Stimulated activated naive CD8-positive, alpha-beta T cell treated with anti-CD3 and anti-CD28 coated beads, Interleukin-15, Interleukin-2, amounts not matched to agents 100 ng/mL and 50 ng/mL, for 24 hours (primary cell): ENCODE measurements around the gene TAS1R2.
"Not testable (repeated sequence)": the region's sequence is repeated elsewhere in the genome, so short reads cannot be mapped to it uniquely, and the experiment has no call there.

Experiments
- H3K27ac Mint-ChIP-seq: one replicate; pipeline ENCODE4 v1.8.0; 2021; ENCODE audit warnings: mild to moderate bottlenecking, mixed read lengths
- H3K27me3 Mint-ChIP-seq: one replicate; pipeline ENCODE4 v1.8.0; 2021; ENCODE audit warnings: mixed read lengths
- H3K36me3 Mint-ChIP-seq: one replicate; pipeline ENCODE4 v1.8.0; 2021; ENCODE audit warnings: low read depth, mixed read lengths
- H3K4me1 Mint-ChIP-seq: one replicate; pipeline ENCODE4 v1.8.0; 2021; ENCODE audit warnings: low read depth, mixed read lengths
- H3K4me3 Mint-ChIP-seq: one replicate; pipeline ENCODE4 v1.8.0; 2021; ENCODE audit warnings: mild to moderate bottlenecking, mixed read lengths
- H3K9me3 Mint-ChIP-seq: one replicate; pipeline ENCODE4 v1.8.0; 2021; ENCODE audit warnings: mixed read lengths

TAS1R2 gene

DNA sequence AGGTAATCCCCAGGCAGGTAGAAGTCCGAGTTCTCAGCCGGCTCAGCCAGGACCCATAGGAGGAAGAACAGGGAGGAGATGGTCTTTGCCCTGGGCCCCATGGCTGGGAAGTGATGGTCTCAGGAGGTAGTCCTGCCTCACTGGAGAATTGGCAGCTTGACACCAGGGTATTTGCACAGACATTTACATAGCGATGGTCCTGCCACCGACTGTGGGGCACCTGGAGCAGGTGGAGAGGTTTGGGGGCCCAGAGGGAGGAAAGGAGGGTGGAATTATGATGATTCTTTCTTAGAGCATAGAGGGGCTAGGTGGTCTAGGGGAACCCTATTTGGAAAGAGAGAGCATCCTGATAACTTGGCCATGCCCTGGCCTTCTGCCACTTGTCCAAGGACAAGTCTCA is at the start of gene TAS1R2:
TAS1R2 (minus strand) TSS at position 101 of the 400 bp plus-strand sequence; CDS start at position 101, 0 bp downstream.
- no peaks in the 10 kb centered on the region for H3K9me3 Mint-ChIP-seq
- peaks cover 11% of the 10 kb centered on the region for H3K27me3 Mint-ChIP-seq
- H3K27ac Mint-ChIP-seq: no peak within 1 kb of the TSS
- no peak within 1 kb of the TSS for H3K4me3 Mint-ChIP-seq
- no peaks in the 10 kb centered on the region for H3K36me3 Mint-ChIP-seq
- H3K4me1 Mint-ChIP-seq: no peaks in the 10 kb centered on the region

DNA sequence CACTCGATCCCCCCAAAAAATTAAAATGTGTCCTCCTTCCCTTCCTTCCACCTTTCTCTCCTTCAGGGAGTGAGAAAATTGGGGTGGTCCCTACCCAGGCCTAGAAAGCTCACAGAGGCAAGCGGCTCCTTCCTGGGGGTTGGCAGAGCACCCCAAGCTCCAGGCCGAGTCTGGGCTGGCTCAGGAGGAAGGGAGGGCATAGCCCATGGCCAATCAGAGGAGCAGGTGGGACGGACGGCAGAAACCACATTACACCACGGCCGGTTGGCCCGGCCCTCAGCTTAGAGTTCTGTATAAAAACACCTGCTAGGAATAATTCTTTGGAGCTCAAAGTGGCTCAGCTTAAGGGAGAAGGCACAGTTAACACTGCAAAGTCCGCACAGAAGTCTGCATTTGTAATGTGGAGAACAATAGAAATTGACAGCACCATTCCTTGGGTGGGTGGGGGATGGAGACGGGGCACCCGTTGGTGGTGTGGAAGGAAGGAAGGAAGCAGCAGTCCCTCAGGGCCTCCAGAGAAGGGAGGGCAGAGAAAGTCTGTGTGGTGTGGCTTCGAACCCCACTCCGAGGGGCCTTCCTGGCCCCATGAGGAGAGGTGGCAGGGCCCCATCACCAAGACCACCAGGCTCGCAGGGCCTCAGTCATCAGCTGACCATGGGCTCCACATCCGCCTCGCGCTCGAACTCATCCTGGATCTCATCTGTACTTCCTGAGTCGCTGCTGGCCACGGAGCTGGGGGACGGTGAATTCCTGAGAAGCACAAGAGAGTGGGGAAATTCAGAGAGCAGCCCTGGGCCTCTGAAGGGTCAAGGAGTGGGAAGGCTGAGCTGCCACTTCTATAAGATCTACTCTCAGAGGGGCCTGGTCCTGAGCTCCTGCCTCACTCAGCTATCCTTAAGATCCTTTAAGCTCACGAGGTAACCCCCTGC is 48.7 kb upstream of the TAS1R2 start:
- H3K36me3 Mint-ChIP-seq: peaks cover 42% of the 10 kb centered on the region
- H3K27ac Mint-ChIP-seq: peak overlapping the region; percentile 28
- H3K4me1 Mint-ChIP-seq: peaks cover 40% of the 10 kb centered on the region
- H3K27me3 Mint-ChIP-seq: no peaks in the 10 kb centered on the region
- peak overlapping the region; percentile 25 for H3K4me3 Mint-ChIP-seq
- no peaks in the 10 kb centered on the region for H3K9me3 Mint-ChIP-seq

DNA sequence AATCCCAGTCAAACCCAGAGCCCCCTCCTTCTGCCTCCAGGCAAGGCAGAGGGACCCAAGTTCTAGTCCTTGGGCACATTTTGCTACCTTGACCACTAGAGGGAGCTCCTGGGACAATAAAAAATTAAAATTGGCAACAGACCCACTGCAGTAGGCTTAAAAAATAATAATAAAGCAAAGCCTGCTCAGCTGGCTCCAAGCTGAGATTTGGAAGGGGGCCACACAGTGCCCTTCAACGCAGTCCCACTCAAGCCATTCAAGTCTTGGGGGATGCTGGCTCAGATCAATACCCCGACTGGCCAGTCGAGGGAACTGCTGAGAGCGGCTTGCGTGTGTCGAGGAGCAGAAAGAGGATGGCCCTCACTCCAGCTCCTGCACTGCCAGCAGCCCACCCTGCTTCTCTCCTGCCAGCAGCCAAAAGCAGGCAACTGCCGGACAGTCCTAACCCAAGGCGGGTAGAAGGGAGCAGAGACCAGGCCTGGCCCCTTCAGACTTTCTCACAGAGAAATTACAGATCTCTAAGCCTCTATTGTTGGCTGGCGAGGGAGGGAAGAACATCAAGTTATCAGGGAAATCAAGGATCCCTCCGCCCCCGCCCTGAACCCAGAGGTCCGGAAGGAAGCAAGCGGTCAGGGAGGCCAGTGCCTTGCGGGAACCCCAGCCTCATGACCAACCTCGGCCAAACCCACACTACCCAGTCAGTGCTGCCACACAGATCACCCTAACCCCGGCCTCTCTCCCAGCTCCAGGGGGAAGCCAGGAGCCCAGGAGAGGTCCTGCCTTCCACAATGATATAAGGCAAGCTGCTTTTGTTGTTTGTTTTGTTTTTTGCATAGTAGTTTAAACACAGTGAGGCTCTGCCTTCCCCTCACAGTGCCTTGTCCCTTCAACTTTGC is 47.8 kb upstream of the TAS1R2 start:
- Mint-ChIP-seq H3K4me3 (no peak overlapping the region), H3K9me3 (no peaks in the 10 kb centered on the region), H3K4me1 (peaks cover 44% of the 10 kb centered on the region), H3K36me3 (peaks cover 41% of the 10 kb centered on the region), H3K27ac (peak overlapping the region; percentile 28), H3K27me3 (no peaks in the 10 kb centered on the region)

DNA sequence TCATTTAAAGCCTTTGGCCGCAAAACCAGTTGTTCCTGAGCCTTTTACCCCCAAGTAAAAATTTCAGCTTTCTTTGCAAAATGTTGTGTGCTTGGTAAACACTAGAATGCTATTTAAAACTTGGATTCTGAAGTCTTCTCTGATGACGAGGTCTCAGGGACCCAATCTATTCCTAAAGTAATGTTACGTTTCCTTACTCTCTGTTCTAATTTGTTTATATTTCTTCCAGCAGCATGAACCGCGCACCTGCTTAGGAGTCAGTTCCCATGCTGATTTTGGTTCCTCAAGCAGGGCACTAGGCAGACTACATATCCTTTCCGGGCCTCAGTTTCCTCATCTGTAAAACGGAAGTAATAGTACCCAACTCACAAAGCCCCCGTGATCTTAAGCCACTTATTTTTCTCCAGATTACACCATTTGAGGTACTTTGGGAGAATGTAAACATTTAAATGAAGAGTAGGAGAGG is 43.9 kb upstream of the TAS1R2 start:
- Mint-ChIP-seq H3K9me3 (no peaks in the 10 kb centered on the region), H3K36me3 (peaks cover 10% of the 10 kb centered on the region), H3K27me3 (no peaks in the 10 kb centered on the region), H3K4me1 (peaks cover 43% of the 10 kb centered on the region), H3K27ac (peak overlapping the region; percentile 98), H3K4me3 (peak overlapping the region; percentile 93)

DNA sequence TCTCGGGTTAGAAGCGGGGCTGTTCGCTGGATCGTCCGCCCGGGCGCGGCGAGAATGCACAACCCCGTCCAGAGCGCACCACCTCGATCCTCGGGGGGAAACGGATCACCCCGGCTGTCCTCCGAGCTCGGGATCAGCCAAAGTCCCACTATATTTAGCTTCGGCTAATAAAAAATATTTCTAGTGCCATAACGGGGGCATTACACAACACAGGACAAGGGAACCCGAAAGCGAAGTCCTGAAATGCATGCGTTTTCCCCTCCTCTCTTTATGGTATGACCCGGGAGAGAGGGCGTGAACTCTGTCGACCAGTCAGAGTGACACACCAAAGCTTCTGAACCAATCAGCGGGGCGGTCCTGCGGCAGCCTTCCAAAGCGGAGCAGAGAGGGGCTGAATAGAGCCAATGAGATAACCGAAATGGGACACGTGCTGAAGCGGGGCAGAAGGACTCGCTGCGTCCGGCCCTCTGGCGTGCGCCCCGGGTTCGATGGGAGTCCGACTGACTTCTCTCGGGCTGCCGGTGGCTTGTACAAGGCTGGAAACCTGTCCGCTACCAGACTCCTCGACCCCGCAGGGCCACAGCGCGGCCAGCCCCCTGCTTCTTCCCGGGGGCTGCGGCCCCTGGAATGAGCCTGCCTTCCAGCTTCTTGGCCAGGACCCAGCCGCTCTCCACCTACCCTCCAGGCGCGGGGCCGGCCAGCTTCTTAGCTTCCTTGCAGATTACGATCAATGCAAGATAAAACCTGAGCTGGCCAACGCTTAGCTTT is 43.2 kb upstream of the TAS1R2 start, which contains the start of gene ALDH4A1:
ALDH4A1 (minus strand) TSS at position 33 of the 768 bp plus-strand sequence; CDS start at position 1, 32 bp downstream.
- H3K36me3 Mint-ChIP-seq: peaks cover 4% of the 10 kb centered on the region
- peak within 1 kb of the TSS; percentile 93 for H3K4me3 Mint-ChIP-seq
- H3K4me1 Mint-ChIP-seq: peaks cover 37% of the 10 kb centered on the region
- no peaks in the 10 kb centered on the region for H3K27me3 Mint-ChIP-seq
- H3K9me3 Mint-ChIP-seq: no peaks in the 10 kb centered on the region
- peak within 1 kb of the TSS; percentile 98 for H3K27ac Mint-ChIP-seq

DNA sequence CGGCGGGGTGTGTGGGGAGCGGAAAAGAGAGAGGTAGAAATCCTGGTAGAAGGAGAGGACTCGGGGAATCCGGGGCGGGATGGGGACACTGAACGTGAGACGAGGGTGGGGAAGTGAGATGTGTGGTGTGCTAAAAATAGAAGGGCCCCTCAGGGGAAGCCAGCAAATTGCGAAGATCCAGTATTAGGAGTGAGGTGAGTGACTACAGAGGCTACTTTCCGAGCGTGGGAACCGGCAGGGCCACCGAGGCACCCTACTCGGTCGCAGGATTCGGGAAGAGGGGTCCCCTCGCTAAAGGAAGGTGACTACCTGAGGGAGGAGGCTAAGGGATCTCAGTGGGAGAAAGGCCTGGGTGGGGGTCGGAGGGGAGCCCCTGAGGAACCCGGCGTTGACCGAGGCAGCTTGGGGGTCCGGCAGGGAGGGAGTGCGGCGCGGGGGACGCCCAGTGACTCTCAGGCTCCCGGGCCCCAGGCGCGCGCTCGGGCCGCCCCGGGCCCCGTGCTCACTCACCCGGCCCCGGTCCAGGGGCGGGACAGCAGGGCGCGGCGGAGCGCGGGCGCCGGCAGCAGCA is 42.6 kb upstream of the TAS1R2 start:
- Mint-ChIP-seq H3K4me3 (peak overlapping the region; percentile 93), H3K27ac (peak overlapping the region; percentile 98), H3K4me1 (peaks cover 33% of the 10 kb centered on the region), H3K27me3 (no peaks in the 10 kb centered on the region), H3K9me3 (no peaks in the 10 kb centered on the region), H3K36me3 (no peaks in the 10 kb centered on the region)

DNA sequence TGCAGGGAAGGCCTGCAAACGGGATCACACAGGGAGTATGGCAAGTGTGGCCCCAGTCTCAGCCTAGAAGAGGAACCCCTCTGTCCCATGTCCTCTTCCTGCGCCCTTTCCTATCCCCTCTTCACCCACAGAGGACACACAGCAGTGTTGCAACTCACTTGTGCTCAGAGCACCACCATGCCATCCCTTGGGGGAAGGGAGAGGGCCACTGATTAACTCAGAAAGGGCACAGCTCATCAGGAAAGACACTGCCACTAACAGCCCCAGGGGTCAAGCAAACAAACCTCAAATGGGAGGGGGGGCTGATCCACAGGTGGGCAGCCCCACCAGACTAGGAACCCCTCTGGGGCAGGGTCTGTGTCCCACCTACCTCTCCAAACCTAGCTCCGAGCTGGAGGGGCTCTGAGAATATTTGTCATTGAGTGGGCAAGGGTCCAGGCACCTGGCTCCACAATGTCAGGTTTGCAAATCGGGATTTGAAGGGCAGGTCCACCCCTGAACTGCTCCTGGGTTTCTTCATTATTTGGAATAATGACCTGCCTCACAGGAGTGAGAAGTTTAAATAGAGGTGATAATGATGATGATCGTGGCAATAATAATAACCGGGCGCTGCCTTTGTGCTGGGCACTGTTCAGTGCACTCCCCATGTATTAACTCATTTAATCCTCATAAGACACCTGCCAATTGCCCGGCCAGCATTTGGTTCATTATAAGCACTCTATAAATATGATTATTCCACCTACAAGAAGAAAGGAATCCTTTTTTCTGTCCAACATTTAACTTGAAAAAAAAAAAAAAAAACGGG is 41.9 kb upstream of the TAS1R2 start:
- no peaks in the 10 kb centered on the region for H3K27me3 Mint-ChIP-seq
- no peaks in the 10 kb centered on the region for H3K9me3 Mint-ChIP-seq
- no peaks in the 10 kb centered on the region for H3K36me3 Mint-ChIP-seq
- H3K4me1 Mint-ChIP-seq: peaks cover 33% of the 10 kb centered on the region
- peak overlapping the region; percentile 93 for H3K4me3 Mint-ChIP-seq
- peak overlapping the region; percentile 85 for H3K27ac Mint-ChIP-seq

DNA sequence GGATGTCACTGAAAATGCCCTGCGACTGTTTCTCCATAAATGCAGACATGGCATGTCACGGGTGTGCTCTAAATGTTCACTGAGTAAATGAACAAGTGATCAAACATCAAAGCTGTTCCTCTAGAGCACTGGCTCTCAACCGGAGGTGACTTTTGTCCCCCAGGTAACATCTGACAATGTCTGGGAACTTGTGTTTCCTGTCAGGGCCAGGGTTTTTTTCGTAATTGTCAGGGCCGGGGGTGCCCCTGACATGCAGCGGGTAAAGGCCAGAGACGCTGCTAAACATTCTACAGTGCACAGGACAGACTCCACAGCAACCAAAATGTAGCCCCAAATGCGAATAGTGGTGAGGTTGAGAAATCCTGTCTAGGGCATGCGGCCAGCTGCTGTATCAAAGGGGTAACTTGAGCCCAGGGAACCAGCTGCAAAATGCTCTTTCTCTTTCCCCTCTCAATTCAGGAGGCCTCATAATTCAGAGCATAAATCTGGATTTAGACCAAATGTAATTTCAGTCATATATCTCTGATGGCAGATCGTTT is 40.9 kb upstream of the TAS1R2 start:
- Mint-ChIP-seq H3K9me3 (no peaks in the 10 kb centered on the region), H3K27me3 (no peaks in the 10 kb centered on the region), H3K4me3 (no peak overlapping the region), H3K27ac (no peak overlapping the region), H3K36me3 (no peaks in the 10 kb centered on the region), H3K4me1 (peaks cover 33% of the 10 kb centered on the region)

DNA sequence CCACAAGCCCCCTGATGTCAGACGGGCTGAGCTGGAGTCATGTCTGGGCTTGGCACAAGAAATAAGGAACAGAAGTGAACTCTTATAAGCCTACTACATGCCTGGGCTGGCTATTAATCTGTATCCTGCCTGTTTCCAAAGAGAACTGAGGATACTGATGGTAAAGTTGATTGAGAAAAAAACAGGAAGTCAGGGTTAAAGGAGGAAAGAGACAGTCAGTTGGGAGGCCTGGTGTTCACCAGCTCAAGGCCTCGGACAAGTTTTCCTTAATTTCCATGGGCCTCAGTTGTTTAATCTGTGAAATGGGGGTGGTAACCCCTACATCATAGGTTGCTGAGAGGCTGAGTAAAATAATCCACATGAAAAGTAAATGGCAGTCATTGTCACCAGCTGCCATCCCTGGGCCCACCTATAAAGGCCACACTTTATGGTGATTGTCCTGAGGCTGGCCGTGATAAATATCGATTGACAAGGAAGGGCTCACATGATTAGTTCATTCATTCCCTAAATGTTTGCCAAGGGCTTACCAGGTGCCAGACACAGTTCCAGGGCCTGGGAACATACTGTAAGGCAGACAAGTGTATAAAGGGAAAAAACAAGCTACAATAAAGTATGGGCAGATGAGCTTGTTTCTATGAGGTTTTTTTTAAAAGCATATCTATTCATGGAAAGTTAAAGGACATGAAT is 40.0 kb upstream of the TAS1R2 start:
- H3K4me3 Mint-ChIP-seq: no peak overlapping the region
- H3K9me3 Mint-ChIP-seq: no peaks in the 10 kb centered on the region
- no peaks in the 10 kb centered on the region for H3K36me3 Mint-ChIP-seq
- no peaks in the 10 kb centered on the region for H3K27me3 Mint-ChIP-seq
- H3K27ac Mint-ChIP-seq: no peak overlapping the region
- H3K4me1 Mint-ChIP-seq: peaks cover 33% of the 10 kb centered on the region

DNA sequence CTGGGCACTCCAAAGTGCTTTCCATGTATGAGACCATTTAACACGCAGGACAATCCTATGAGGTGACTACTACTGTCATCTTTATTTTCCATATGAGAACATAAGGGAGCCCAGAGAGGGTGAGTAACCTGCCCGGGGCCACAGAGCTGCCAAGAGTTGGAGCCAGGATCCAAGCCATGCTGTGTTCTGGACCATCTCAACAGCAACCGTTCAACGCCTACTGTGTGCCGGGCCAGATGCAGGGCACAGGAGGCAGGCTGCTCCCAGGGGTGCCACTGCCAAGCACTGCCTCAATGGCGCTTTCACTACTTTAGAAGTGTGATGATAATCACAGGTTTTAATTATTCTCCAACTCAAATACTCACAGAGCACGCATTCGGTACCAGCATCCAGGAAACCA is 39.1 kb upstream of the TAS1R2 start:
- Mint-ChIP-seq H3K27me3 (no peaks in the 10 kb centered on the region), H3K9me3 (no peaks in the 10 kb centered on the region), H3K27ac (no peak overlapping the region), H3K4me1 (peaks cover 27% of the 10 kb centered on the region), H3K36me3 (no peaks in the 10 kb centered on the region), H3K4me3 (no peak overlapping the region)

DNA sequence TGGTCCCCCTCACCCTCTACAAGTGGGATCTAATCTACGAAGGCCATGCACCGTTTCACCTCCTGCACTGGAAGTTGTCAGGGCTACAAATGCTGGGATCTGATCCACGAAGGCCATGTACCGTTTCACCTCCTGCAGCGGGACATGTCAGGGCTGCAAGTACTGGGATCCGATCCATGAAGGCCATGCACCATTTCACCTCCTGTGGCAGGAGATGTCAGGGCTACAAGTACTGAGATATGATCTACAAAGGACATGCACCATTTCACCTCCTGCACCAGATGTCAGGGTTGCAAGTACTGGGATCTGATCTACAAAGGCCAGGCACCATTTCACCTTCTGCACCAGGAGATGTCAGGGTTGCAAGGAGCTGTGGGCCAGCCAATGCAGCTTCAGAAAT is 35.9 kb upstream of the TAS1R2 start:
- Mint-ChIP-seq H3K4me3 (no peak overlapping the region), H3K27ac (no peak overlapping the region), H3K4me1 (peaks cover 6% of the 10 kb centered on the region), H3K27me3 (no peaks in the 10 kb centered on the region), H3K9me3 (no peaks in the 10 kb centered on the region), H3K36me3 (no peaks in the 10 kb centered on the region)

DNA sequence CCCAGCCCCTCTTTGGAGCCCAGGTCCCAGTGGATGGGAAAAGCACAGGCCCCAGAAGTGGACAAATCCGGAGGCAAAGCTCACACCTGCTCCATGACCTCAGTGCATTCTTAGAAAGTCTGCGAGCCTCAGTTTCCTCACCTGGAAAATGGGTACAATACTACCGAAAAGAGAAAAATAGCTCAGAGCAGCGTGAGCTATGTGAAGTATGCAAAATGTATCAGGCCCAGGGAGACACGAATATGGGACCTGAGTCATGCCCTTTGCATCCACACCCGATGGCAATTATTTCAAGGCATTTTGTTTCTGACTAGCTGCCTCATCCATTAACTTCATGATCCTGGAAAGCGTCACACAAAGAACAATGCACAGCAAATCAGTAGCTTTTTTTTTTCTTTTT is 33.7 kb upstream of the TAS1R2 start:
- Mint-ChIP-seq H3K4me1 (no peaks in the 10 kb centered on the region), H3K9me3 (no peaks in the 10 kb centered on the region), H3K36me3 (no peaks in the 10 kb centered on the region), H3K27ac (no peak overlapping the region), H3K27me3 (no peaks in the 10 kb centered on the region), H3K4me3 (no peak overlapping the region)

DNA sequence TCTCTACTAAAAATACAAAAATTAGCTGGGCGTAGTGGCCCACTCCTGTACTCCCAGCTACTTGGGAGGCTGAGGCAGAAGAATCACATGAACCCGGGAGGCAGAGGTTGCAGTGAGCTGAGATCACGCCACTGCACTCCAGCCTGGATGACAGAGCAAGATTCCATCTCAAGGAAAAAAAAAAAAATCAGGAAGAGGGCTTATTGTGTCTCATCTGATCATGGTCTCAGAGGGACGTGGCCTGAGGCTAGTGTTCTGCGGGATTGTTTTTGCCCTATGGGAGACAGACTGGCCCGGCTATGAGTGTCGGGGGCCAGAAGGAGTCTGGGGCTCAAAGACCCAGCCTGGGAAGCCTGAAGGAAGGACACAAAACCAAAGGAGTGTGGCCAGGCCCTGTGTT is 32.4 kb upstream of the TAS1R2 start:
- not testable (repeated sequence) for H3K27me3 Mint-ChIP-seq, H3K27ac Mint-ChIP-seq, H3K4me3 Mint-ChIP-seq, H3K9me3 Mint-ChIP-seq, H3K4me1 Mint-ChIP-seq, H3K36me3 Mint-ChIP-seq
